OCI-M2 (cell line): ENCODE data around the gene RNF40.
"Not testable (repeated sequence)": the region's sequence is repeated elsewhere in the genome, so short reads cannot be mapped to it uniquely, and the experiment has no call there.

Source experiments
- DNase-seq: peaks from one replicate; lab custom pipeline; 2025; ENCODE audit not compliant: unreplicated experiment; lab: John Stamatoyannopoulos, UW

Gene RNF40

DNA sequence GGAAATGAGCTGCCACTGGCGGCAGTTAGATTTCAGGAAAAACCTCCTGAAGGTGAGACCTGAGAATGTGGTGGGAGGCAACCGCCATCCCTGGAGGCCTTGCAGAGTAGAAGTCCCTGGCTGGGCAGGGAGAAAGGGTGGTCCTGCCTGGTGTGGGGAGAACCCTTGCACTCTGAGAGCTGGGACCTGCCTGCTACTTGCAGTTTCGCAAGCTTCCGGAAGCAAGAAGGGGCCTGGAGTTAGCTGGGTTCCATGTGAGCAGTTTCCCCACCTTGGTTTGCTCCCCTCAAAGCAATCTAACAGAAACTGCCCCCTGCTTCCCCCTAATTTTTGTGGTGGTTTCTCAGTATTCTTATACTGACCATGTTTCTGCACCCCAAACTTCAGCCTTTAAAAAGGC, 18.4 kb downstream of the RNF40 start:
- DNase-seq = no peak

DNA sequence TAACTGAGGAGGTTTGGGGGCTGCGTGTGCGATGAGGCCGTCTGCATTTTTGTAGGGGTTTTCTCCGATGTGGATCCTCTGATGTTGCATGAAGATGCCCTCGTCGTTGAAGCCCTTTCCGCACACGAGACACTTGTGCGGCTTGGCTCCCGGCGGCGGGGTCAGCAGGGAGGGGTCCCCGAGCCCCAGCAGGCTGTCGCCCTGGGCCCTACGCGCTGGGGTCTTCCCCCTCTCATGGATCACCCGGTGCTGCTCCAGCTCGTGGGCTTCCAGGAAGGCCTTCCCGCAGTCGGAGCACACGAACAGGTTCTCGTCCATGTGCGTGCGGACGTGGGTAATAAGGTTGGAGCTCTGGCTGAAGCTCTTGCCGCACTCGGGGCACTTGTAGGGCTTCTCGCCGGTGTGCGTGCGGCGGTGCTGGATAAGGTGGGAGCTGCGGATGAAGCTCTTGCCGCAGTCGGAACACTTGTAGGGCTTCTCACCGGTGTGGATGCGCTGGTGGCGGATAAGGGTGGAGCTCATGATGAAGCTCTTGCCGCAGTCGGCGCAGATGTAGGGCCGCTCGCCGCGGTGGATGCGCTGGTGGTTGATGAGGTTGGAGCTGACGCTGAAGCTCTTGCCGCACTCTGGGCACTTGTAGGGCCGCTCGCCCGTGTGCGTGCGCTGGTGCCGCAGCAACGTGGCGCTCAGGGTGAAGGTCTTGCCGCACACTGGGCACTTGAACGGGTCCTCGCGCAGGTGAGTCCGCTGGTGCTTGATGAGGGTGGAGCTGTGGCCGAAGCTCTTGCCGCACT, 20.6 kb downstream of the RNF40 start:
- no peak for DNase-seq

DNA sequence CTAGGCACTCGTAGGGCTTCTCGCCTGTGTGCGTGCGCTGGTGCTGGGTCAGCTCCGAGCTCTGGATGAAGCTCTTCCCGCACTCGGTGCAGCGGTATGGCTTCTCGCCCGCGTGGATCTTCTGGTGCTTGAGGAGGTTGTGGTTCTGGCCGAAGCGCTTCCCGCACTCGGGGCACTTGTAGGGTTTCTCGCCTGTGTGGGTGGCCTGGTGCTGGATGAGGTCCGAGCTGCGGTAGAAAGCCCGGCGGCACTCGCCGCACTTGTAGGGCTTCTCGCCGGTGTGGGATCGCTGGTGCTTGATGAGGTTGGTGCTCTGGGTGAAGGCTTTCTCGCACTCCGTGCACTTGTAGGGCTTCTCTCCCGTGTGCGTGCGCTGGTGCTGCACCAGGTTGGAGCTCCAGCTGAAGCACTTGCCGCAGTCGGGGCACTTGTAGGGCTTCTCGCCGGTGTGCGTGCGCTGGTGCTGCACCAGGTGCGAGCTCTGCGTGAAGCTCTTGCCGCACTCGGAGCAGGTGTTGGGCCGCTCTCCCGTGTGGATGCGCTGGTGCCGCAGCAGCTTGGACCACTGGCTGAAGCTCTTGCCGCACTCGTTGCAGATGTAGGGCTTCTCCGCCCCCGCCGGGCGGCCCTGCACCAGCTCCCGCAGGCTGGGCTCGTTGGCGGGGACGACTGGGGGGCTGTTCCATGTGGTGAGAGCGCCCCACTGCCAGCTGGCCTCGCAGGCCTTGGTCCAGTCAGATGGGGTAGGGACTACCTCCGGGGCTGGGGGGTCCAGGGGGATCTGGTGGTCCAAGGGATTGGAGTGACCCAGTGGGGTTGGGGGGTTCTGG, 21.4 kb downstream of the RNF40 start:
- no peak for DNase-seq

DNA sequence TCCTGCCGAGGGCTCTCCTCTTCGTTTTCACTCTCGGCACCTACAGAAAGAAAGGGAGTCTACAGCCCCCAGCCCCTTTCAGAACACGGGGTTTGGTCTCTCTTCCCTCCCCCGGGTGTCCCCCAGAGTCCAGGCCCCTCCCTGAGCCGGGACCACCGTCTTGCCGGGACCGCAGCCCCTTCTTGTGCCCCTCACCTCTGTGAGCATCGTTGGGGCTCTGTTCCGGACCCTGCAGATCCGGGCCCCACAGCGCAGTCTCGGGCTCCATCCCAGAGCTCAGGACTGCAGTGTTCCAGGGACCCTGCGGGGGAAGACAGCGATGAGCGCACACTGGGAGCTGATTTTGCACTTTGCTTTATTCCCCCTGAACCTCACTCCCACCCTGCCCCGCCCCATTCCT, 22.1 kb downstream of the RNF40 start:
- DNase-seq = no peak

DNA sequence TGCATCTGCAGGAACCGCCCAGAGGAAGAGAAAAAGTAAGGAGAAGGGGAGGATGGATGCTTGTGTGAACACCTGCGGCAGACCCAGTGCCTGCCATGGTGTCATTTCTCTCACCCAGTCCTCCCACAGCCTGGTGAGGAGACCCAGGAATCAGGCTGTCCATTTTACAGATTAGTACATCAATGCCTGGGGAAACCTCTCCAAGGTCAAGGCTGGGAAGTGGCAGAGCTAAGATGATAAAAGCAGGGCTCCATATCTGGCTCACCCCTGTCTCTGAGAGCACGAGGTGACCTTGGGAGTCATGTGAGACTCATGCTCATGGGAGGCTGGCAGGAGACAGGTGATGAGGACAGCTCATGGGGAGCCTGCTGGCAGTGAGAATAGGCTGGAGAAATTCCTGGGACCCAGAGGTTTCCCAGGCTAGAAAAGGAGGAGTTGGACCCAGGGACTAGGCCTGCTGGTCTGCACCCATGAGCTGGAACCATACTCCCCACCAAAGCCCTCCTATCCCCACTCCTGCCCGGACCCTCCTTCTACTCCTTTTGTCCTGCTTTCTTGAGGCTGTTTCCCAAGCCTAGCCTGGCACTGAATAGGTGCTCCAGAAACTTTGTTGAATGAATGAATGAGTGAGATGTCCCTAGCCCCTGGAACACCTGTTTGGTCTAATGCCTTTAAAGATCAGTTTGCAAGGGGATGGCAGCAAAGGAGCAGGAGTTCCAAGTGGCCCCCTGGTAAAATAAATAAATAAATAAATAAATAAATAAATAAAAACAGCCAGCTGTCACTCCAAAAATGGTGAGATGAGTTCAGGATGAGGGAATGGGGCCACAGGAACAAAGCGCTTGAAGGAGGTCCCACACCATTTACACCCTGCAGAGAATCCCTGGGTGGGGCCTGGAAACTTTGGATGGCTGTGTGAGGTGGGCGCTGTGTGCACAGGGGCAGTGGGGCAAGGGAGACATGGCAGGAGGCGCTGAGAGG, 23.3 kb downstream of the RNF40 start:
- no peak for DNase-seq

DNA sequence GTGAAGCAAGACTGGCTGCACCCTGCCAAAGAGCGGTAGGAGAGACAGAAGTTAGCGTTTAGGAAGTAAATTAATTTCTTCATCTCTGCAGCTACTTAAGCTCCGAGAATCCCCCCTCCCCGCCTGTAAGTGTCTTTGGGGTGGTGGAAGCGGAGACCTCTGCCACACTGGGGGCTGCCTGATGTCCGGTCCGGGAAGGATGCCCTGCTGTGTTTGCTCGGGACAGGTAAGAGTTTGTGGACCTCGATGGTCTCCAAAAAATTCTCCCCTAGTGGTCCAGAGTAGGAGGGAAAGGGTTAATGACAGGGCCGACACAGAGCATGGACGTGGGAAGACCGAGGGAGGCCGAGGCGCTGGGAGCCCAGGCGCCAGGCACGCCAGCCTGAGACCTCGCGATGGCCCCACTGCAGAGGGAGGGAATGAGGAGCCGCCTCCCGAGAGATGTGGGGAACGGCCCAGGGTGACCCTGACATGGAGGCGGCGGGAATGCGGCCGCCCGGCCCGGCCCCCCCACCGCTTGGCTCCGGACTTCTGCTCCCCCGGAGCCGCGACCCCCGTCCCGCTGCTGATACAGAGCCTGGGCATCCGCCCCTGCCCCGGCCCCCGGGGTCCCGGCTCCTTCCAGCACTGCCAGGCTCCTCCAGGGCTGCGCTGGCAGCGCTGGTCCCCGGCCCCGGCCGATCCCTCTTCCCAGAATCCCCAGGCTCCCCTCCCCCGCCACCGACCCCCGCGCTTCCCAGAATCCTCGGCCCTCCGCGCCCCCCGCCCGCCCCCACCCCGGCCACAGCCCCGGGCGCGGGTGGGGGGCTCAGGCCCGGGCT, 24.2 kb downstream of the RNF40 start:
- DNase-seq = no peak

DNA sequence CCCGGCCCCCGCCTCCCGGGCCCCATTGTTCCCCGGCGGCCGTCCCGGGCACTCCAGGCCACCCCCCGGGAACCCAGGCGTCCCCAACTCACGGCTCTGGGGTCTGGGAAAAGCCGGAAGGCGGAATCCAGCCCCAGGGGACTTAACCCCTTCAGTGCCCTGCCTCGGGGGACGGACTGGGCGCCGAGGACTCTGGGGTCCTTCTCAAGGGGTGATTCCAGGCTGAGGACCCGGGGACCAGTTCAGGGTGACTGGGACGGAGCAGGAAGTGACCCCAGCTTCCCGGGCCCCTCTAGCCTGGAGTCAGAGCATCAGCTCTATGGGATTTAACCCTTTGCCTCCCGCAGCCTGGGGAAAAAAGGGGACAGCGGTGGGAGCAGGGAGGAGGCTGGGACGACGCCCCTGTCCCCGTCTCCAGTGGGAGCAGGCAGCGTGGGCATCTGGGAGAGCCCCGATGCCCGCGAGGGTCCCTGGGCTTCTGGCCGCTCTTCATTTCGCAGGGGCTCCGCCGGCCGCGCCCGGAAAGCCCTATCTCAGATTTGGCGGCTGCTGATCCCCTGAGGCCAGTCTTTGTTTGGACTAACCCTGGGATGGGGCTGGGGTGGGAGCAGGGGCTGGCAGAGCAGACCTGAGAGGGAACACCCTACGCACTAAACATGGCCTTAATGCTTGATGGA, 25.0 kb downstream of the RNF40 start, which contains the start of gene ZNF629:
ZNF629 (minus strand) TSS at position 270 of the 677 bp plus-strand sequence. CDS start 2,723 bp downstream, outside the sequence.
- DNase-seq = no peak

DNA sequence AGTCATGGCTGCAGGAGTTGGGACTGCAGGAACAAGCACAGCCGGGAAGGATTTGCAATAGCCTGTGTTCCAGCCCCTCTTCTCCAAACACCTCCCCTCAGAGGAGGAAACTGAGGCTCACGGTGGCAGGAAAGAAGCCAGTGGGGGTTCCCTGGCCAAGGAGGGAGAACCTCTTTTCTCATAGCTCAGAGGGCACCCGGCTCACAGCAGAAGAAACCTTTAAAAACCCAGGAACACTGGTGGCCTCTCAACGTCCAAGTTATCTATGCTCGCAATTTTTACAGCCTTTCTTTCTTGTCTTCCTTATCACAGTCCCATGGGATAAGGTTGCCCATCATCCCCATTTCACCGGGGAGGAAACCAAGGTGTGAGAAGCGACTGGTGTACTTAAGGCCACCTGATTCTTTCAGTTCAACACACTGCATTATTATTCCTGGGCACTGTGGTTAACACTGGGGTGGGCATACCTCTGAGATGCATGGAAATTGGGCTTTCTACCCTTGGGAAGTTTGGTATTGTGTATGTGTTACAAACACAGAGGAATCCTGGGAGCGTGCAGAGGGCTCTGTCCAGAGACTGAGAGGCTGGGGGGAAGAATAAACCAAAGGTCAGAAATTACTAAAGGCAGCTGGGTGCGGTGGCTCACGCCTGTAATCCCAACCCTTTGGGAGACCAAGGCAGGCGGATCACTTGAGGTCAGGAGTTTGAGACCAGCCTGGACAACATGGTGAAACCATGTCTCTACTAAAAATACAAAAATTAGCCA, 25.7 kb downstream of the RNF40 start:
- DNase-seq = no peak

DNA sequence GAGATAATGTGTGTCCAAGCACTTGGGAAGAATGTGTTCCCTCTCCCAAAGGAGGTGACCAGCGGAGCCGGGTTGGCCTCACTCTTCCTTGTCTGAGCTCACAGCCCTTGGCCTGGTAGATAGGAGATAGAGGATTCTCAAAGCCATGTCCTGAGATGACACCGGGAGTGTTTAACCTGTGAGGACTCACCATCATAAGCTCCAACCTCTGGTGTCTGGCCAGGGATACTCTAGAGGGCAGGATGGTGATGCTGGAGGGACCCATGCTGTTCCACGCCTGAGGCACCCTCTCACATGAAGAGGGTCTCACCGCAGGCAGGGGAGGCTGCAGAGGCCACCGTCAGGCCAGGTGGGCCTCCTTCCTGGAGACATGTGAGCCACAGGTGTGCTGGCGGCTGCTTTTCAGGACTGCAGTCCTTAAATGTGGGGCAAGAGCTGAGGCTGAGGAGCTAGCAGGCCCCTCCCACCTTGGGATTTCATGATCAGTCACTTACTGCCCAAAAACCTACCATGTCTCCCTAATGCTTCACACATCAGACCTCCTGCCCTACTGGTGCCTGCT, 31.5 kb downstream of the RNF40 start:
- no peak for DNase-seq

DNA sequence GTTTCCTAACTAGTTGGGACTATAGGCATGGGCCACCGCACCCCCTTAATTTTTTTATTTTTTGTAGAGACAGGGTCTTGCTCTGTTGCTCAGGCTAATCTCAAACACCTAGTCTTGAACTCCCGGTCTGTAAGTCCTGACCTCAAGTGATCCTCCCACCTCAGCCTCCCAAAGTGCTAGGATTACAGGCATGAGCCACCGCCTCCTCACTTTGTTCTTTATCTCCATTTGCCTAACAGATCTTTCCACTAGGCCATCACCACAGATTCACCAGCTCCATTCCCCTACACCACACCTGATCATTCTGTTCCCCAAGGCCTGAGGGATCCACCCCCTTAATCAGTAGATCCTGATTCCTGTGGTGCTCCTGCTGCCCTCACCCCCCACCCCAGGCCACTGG, 32.5 kb downstream of the RNF40 start:
- no peak for DNase-seq

DNA sequence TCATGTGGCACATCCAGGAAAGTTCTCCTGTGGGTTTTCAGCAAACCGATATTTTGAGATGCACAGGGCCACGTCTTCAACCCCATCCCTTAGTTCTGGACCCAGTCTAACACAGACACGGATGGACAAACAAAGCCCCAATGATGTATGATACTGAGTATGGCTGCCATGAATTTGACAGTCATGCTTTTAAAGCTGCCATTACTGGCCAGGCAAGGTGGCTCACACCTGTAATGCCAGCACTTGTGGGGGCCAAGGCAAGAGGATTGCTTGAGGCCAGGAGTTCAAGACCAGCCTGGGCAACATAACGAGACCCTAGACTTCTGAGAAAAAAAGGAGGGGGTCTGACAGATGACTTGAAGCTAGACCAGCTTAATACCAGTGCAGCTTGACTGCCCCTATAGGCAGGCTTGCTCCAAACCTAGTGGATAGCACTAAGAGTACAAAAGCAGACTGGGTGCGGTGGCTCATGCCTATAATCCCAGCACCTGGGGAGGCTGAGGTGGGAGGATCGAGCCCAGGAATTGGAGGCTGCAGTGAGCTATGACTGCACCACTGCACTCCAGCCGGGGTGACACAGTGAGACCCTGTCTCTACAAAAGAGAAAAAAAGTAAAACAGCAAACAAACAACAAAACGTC, 35.7 kb downstream of the RNF40 start:
- no peak for DNase-seq

DNA sequence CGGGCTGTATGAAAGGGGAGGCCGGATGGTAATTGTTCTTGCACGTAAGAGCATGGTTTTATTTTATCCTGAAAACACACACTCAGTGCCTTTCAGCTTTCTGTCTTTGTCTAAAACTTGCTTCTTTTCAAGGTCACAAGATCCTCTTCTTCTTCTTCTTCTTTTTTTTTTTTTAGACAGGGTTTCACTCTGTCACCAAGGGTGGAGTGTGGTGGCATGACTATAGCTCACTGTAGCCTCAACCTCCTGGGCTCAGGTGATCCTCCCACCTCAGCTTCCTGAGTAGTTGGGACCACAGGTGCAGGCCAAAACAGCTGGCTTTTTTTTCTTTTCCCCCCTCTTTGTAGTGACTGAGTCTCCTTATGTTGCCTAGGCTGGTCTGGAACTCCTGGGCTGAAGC, 40.8 kb downstream of the RNF40 start:
- no peak for DNase-seq

DNA sequence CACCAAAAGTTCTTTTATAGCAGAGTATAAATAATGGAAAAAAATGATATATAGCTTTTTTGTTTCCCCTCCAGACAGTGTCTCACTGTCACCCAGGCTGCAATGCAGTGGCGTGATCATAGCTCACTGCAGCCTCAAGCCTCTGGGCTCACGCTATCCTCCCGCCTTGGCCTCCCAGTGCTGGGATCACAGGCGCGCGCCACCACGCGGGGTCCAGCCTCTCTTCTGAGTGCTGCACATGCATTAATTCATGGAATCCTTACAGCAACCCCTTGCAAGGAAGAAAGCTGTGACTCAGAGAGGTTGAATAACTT, 42.9 kb downstream of the RNF40 start:
- no peak for DNase-seq

DNA sequence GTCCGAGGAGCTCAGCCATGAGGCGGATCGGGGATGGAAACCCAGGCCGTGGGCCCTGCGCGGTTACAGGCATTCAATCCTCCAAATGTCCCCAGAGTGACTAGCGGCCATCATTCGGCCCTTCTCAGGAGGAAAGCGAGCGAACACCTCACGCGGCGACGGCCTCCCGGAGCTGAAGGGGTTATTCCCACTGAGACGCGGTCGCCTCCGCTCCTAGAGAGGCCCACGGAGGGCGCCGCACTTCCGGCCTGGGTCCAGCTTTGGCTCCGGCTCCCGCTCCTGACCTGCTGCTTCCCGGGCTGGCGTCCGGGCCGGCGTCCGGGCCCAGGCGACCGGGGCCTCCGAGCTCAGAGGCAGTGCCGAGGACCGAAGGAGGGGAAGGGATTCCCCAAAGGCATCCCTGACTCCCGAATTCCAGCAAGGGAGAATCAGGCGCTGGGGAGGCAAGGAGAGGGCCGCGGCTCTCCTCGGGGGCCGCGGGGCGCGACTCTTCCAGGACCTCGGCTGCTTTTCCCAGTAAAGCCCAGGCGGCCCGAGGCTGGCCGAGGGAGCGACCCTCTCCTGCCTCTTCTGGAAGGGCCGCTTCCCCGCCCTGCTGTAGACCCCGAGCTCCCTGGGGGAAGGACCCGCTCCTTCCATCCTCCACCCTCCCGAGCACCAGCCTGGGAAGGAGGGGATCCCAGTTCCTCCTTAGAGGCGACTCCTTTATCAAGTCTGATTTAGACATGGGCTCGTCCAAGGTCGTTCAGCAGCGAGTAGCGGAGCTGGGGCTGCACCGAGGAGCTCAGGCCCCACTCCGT, 43.4 kb downstream of the RNF40 start:
- DNase-seq = no peak

DNA sequence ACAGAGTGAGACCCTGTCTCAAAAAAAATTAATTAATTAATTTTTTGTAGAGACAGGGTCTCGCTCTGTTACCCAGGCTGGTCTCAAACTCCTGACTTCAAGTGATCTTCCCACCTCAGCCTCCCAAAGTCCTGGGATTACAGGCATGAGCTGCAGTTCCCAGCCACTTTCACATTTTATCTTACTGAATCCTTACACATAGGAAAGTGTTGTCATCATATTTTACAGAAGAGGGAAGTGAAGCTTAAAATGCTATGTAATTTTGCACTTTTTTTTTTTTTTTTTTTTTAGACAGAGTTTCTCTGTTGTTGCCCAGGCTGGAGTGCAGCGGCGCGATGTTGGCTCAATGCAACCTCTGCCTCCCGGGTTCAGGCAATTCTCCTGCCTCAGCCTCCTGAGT, 46.0 kb downstream of the RNF40 start:
- DNase-seq = no peak

DNA sequence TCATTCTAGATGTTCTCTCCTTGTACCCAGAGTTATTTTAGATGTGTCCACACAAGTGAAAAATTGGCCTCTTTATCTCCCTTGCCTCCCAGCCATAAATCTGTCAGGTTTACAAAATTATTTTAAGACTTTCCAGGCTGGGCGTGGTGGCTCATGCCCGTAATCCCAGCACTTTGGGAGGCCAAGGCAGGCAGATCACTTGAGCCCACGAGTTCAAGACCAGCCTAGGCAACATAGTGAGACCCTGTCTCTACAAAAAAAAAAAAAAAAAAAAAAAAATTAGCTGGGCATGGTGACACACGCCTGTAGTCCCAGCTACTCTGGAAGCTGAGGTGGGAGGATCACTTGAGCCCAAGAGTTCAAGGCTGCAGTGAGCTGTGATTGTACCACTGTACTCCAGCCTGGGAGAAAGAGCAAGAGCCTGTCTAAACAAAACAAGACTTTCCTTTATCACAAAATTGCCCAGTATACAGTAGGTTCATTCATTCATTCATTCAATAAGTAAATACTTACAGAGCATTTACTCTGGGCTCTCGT, 46.8 kb downstream of the RNF40 start:
- DNase-seq = not testable (repeated sequence)

DNA sequence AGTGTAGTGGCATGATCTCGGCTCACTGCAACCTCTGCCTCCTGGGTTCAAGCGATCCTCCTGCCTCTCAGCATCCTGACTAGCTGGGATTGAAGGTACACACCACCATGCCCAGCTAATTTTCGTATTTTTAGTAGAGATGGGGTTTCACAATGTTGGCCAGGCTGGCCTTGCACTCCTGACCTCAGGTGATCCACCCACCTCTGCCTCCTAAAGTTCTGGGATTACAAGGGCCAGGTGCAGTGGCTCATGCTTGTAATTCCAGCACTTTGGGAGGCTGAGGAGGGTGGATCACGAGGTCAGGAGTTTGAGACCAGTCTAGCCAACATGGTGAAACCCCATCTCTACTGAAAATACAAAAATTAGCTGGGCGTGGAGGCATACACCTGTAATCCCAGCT, 47.6 kb downstream of the RNF40 start:
- not testable (repeated sequence) for DNase-seq
